ENCODE results near the gene PHKB.
"Not testable (repeated sequence)": the region's sequence is repeated elsewhere in the genome, so short reads cannot be mapped to it uniquely, and the experiment has no call there.

The PHKB gene

DNA sequence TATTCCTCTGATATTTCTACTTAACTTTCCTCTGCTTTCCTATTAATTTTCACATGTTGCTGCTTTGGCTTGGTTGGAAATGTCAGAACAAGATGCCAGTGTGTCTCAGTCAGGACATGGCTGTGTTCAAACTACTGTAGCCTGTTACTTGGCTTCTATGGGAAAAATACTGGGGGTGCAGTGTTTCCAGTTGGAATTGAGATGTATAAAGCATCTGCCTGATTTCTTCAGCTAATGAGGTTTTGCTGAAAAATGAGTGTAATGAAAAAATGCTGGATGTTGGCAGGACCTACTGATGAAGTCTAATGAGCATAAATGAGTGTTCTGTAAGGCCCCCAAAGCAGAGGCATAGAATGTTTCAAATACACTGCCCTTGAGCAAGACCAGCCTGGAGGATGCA lies 166.6 kb downstream of the PHKB start:
- DNase-seq, result no peak

DNA sequence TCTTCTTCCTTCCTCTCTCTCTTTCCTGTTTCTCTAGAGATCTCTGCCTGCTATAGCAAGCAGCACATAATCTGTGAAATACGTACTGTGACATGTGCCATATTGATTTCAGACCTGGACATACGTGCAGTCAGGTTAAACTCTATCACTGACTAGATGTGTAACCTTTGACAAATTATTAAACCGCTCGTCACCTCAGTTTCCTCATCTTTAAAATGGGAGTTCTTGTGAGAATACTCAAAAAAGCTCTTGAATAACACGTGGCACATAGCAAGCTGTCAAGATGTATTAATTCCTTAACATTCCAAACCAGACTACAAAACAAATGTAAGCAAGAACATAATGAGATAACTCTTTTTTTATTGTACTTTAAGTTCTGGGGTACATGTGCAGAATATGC lies 170.0 kb downstream of the PHKB start:
- no peak for DNase-seq

- DNase-seq, result no peak
These were observed 173.0 kb downstream of the PHKB start for GRCh38 chr16:47634126-47634525.

DNA sequence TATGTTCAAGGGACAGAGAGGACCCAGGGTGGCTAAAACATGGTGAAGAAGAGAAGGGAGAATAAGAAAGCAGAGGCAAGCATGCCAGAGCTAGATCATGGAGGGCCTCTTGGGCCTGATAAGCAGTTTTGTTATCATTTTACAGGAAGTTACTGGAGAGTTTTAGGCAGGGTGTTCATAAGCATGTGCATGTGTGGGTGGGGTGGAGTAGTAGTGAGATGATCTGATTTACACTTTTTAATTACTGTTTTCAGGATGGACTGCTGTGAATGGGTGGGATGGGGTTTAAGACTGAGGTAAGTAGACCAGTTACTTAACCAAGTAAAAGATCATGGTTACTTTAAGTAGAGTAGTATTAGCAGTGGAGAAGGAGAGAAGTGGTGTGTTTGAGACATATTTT lies 173.6 kb downstream of the PHKB start:
- no peak for DNase-seq

DNA sequence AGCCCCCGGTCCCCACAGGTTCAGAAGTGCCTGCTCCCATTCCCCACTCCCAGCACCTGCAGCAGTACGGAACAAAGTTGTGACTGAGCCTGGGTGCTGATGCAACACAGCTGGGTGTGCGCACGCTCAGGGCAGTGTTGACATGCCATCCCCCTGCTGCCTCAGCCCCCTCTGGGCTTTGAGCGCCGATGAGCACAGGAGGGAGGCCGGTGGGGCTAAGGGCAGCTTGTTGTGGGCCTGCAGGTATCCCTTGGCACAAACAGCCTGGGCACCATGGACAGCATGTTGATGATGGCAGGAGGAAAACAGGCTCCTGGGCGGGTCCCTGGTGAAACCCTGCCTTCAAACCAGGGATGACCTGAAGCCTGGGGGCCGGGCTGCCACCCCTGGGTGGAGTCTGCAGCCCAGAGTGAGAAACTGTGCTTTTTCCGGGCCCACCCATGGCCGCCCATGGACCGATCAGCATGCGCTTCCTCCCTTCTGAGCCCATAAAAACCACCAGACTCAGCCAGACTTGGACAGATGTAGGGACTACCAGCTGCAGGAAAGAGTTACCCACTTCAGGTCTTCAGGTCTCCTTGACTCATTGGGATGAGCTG lies 175.5 kb downstream of the PHKB start:
- DNase-seq, result no peak

GRCh38 chr16:47638175-47638574 lies 177.0 kb downstream of the PHKB start:
- no peak for DNase-seq

- DNase-seq, result no peak
These were observed 179.5 kb downstream of the PHKB start for GRCh38 chr16:47640661-47641060.

GRCh38 chr16:47643323-47644000 lies 182.3 kb downstream of the PHKB start:
- DNase-seq, result no peak

GRCh38 chr16:47644166-47644565 lies 183.0 kb downstream of the PHKB start:
- no peak for DNase-seq

DNA sequence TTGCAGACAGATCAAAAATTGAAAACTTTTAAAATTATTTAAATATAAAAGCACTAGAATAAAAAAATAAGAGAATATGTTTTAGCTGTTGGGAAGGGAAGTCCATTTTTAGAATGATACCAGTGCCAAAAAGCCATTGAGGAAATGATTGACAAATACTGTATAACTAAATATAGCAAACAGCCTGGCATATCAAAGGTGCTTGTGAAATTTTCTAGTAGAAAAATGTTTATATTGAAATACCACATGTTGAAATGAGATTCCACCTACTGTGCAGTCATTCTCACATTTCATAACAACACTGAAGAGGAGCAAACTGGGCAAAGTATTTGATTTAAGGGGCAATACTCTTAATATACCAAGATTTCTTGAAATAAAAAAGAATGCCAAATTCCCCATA lies 183.5 kb downstream of the PHKB start:
- no peak for DNase-seq

DNA sequence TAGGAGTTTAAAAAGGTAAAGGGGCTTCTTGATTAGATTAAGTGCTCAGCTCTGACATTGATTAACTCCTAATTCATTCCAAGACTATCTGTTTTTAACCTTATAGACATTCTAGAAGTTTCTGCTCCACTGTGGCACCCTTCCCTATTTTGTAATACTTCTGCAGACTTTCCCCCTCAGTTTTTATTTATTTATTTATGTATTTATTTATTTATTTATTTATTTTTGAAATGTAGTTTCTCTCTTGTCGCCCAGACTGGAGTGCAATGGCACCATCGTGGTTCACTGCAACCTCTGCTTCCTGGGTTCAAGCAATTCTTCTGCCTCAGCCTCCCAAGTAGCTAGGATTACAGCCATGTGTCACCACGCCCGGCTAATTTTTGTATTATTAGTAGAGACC lies 185.8 kb downstream of the PHKB start:
- DNase-seq, result no peak

GRCh38 chr16:47657032-47657431 lies 195.9 kb downstream of the PHKB start:
- no peak for DNase-seq

- no peak for DNase-seq
These were observed 196.8 kb downstream of the PHKB start for GRCh38 chr16:47657977-47658376.

DNA sequence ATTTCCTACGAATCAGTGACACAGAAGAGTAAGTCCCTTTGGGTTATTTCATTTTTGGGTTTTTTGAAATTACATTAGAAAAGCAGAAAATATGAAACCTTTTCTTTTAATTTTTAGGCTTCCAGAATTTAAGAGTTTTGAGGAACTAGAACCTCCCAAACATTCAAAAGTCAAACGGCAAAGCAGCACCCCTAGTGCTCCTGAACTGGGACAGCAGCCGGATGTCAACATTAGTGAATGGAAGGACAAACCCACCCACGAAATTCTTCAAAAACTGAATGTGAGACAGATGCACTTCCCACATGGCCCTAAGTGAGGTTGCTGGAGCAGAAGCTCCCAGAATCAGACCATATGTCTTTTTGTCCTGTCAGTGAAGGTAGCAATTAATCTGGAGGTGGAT lies 199.4 kb downstream of the PHKB start:
- DNase-seq, result no peak

DNA sequence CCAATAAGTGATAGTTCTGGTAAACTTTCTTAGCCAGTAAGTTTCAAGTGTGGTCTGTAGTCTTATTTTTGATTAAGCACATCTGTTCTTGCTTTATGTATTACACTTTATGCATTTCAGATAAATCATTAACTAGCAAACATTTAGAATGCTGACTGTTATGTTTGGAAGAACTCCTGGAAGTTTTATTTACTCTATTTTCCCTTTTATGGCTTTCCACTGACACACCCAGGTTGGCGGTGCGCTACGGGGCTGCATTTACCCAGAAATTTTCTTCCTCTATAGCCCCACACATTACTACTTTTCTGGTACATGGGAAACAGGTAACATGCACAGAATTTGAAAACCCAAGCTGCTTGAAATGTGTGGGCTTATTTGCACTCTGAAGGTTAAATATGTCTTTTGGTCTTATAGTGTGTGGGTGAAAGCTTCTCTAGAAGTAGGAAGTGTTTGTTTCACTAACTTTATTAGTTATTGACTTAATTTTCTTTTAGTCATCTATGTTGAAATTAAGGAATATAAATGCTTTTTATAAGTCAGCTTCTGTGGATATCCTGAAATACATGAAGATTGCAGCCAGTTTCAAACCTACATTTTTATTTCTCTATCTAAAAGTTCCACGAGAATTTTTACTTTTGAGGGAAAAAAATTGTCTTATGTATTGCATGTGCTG lies 203.7 kb downstream of the PHKB start:
- DNase-seq, result no peak

DNA sequence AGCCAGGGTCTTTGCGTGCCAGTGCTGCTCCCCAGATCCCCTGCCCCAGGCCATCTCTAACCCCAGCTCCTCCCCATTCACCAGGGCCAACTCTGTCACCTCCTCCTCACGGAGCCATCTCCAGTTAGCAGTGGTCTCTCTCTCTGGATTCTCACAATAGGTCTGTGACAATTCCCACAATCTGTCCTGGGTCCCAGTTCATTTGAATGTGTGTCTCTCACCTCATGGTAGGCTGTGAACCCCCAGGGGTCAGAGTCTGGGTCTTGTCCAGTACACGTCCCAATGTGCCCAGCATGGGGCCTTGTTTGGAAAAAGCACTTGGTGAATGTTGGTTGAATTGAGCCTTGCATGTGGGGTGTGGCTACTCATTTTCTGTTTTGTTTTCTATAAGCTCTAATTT lies 205.3 kb downstream of the PHKB start:
- DNase-seq, result no peak

DNA sequence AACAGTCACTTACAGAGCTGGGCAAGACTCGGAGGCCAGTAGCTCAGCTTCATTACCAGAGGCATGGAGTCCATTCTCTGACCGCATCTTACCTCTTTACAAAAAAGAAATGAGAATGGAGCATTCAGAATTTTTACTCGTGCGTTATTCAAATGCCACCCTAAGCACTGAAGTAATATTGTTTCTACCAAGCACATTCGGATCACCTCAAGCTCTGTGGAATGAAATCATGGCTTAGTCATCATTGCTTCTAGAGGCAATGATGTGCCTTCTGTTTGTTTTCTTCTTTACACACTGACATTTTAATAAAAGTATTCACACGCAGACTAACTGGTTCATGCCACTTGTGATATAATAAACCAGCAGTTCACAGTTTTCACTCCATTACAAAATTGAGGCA lies 206.8 kb downstream of the PHKB start:
- no peak for DNase-seq

DNA sequence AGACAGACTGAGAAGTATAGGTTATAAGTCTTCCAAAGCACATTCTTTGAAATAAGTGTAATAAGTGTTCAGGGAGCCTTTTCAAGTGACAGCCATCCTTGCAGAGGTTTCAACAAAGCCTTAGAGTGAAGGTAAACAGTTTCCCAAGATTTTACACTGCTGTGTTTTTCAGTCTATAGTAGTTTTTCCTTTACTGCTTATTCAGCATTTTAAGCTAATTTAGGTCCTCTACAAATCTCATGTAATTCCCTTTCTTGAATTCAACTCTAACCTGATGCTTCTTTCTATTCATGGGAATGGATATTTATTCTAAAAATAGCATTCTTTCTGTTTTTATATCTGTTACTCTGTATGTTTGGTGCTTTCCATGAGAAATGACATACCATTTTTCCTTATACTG lies 211.3 kb downstream of the PHKB start:
- no peak for DNase-seq

GRCh38 chr16:47676635-47677177 lies 215.6 kb downstream of the PHKB start:
- no peak for DNase-seq

DNA sequence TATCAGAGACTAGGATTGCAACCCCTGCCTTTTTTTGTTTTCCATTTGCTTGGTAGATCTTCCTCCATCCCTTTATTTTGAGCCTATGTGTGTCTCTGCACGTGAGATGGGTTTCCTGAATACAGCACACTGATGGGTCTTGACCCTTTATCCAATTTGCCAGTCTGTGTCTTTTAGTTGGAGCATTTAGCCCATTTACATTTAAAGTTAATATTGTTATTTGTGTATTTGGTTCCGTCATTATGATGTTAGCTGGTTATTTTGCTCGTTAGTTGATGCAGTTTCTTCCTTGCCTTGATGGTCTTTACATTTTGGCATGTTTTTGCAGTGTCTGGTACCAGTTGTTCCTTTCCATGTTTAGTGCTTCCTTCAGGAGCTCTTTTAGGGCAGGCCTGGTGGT lies 220.4 kb downstream of the PHKB start:
- not testable (repeated sequence) for DNase-seq

- no peak for DNase-seq
These were observed 226.6 kb downstream of the PHKB start for GRCh38 chr16:47687694-47688093.

- no peak for DNase-seq
These were observed 232.1 kb downstream of the PHKB start for GRCh38 chr16:47693226-47693625.

DNA sequence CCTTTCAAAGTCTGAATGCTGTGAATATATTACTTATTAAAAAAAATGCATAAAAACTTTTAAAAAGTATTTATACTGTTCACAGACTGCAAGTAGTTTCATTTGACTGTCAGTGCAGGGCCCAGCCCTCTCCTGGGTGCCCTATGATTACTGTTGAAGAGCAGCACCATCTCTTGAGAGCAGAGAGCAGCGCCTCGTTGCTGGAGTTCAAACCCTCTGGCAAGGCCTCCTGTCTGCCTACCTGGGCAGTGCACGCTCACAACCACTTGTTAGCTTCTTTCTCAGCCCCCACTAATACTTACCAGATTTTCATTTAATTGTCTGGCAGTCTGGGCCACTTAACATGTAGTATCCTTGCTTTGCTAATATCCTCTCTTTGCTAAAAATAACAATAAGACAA lies 233.4 kb downstream of the PHKB start:
- DNase-seq, result no peak

GRCh38 chr16:47695756-47696155 lies 234.6 kb downstream of the PHKB start:
- DNase-seq, result no peak

Measured in DMS79 (cell line).